ENCODE measurements around the gene CYBA.

The CYBA gene

DNA sequence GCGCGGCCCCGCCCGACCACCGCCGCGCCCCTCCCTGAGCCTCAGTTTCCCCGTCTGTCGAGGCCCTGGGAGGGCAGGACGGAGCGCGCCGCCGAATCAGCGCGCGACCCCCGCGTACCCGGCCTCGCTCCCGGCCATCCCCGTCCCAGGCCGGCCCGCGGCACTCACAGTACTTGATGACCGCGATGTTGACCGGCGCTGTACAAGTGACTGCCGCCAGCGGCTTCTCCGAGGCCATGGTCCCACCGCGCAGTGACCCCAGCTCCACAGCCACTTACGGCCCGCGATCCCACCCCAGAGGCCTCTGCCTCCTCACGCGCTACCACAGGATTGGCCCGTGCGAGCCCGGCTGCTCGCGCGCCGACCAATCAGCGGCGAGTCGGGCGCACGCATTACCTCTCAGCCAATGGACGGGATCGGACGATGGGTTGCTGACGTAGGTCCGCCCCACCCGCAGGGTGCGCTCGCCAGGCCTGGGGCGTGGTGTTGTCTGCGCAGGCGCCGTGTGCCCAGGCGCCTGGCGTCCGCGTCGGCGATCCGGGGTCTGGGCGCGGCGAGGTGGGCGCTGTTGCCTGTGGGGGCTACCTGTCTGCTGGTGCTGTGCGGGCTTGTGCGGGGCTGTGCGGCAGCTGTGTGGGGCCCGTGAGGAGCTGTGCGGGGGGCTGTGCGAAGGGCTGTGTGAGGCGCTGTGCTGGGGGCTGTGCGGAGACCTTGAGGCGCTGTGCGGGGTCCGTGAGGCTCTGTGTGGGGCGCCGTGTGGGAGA, 12.2 kb upstream of the CYBA start, which contains the start of gene MVD:
Gene MVD (minus strand): TSS at position 249 of the 764 bp plus-strand sequence. CDS start 11 bp downstream, at position 238.
- DNase-seq (ENCODE audit: low spot score): peak; percentile 97

GRCh38 chr16:88662222-88662842, 11.5 kb upstream of the CYBA start:
- no peak for DNase-seq (ENCODE audit: low spot score)

- no peak for DNase-seq (ENCODE audit: low spot score)
Measured at GRCh38 chr16:88661468-88661867, 10.6 kb upstream of the CYBA start.

GRCh38 chr16:88659160-88659559, 8.3 kb upstream of the CYBA start:
- no peak for DNase-seq (ENCODE audit: low spot score)

GRCh38 chr16:88658714-88659113, 7.9 kb upstream of the CYBA start:
- no peak for DNase-seq (ENCODE audit: low spot score)

- DNase-seq (ENCODE audit: low spot score): no peak
Measured at GRCh38 chr16:88657371-88657770, 6.5 kb upstream of the CYBA start.

GRCh38 chr16:88656291-88656980, 5.6 kb upstream of the CYBA start:
- DNase-seq (ENCODE audit: low spot score): no peak

DNA sequence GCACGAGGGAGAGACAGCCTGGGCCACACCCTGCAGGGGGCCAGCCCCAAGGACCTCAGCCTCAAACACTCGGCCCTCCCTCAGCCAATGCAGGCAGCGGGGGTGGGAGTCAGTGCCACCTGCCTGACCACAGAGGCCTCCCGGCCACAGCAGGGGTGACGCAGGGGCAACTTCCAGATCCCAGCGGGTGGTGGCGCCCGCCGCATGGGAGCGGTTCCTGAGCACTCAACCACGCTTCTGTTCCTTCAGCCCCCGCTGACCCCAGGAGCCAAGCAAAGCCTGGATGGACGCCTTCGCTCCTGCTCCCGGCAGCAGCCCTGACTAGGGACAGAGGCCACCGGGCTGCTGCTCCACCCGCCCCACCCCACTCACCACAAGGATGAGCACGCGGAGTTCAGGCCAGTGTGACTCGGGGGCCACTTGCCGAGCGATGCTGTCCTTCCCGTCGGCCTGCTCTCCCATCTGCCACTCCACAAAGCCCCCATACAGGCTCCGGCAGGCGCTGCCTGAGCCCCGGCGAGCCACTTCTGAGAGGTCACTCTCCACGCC, 5.0 kb upstream of the CYBA start:
- DNase-seq (ENCODE audit: low spot score): no peak

- DNase-seq (ENCODE audit: low spot score): no peak
Measured at GRCh38 chr16:88655053-88655732, 4.3 kb upstream of the CYBA start.

GRCh38 chr16:88654363-88655052, 3.7 kb upstream of the CYBA start:
- DNase-seq (ENCODE audit: low spot score): no peak

GRCh38 chr16:88653596-88654362, 2.9 kb upstream of the CYBA start:
- DNase-seq (ENCODE audit: low spot score): no peak

DNA sequence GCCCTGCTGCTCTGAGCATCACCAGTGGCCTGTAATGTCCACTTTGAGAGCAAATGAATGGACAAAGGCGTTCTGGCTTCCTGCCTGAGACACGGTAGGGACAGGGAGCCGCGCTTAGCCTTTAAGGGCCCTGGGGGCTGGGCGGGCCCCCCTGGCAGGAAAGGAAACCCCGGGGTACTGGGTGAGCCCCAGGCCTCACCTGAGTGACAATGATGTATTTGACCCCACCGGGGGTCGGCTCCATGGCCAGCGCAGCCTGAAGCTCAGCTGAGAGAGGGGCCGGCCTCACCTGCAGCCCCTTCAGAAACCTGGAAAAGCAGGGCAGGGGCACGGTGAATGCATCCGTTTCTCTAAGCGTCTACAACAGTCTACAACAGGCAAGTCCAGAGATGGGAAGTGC, 2.2 kb upstream of the CYBA start:
- DNase-seq (ENCODE audit: low spot score): no peak

GRCh38 chr16:88652762-88653063, 1.9 kb upstream of the CYBA start:
- DNase-seq (ENCODE audit: low spot score): no peak

DNA sequence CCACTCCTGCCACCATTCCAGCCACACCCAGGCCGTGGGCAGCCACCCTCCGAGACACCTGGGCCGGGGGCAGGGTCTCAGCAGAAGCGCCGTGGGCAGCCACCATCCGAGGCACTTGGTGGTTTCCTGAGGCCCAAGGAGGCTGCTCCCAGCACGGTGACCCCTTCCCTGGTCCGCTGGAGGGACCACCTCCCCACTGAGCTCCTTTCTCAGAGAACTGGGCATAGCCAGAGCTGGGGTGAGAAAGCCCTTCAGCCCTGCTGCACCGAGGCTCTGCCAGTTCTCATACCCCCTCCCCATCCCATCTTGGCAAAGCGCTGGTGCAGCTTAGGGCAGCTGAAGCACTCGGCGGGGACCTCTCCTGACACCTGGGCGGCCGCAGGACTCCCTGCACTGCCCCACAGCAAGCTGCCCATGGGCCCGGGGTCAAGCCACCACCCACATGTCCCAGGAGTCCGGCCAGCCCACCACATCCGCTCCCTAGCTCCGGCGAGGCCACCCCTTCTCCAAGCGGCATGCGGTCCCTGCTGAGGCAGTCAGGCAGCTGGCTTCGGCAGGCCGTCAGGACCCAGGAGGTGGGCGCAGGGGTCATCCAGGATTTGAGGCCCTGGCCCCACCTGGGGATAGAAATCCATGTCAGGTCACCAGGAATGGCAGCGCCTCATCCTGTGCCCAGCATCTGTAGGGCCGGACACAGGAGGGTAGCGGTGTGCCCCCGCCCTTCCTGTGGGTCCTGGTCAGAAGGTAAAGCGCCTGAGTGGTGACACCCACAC, 1.3 kb upstream of the CYBA start:
- no peak for DNase-seq (ENCODE audit: low spot score)

DNA sequence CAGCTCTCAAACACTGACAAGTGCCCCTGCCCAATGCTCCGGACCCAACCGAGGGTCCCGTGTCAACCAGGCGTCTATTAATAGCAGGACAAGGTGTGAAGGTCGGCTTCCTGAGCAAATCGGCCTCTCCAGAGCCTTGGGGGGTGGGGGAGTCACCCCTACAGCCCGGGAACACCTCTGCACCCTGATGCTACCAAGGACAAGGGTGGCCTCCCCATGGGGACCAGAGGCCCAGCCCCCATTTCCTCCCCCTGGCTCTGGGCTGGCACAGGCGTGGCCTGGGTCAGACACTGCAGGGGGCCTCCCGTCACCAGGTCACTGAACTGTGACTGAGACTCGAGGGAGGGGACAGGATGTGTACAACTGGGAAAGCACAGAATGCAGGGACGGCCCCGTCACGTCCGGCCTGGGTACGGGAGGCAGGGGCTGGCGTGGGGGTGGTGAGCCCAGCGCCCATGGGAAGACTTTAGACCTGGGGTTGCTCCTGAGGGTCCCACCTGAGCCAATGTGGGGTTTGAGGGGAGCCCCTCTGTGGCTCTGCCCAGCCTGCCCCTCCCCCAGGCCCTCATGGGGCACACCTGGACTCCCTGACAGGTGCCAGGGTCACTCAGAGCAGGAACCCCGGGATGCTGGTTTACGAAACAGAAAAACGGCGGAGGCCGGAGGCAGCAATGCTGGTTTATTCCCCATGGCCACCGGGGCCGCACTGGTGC, 579 bp upstream of the CYBA start:
- no peak for DNase-seq (ENCODE audit: low spot score)

DNA sequence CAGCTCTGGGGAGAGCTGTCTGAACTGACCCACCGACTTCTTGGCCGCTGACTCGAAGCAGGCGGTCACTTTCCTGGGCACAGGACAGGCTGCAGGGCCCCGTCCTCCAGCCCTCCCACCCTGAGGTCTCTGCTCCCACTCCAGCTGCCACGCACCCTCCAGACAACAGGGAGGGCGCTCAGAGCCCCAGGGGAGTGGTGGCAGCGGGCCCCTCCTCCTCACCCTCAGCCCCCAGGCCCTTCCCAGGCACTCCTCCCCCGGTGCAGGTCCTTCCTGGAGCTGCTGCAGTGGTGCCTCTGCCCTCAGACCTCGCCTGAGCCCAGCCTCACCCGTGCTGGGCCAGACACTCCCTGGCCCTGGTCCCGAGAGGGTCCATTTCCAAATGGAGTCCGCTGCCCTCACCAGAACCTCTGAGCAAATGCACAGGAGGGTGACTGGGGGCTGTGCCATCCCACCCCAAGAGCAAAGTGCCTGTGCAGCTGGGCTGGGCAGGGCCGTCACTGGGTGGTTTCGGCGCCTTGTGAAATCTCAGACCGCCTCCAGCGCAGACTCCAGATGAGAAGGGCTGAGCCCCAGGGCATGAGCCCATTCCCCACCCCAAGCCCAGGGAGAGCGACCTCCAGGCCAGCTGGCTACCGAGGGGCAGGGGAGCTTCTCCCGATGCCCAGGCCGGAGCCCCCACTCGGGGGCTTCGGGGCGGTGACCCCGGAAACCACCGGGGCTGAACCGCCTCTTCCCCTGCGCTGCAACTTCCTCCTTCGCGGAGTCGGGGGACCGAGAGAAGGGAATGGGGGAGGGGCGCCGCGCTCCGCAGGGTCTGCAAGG, 717 bp downstream of the CYBA start:
- no peak for DNase-seq (ENCODE audit: low spot score)

DNA sequence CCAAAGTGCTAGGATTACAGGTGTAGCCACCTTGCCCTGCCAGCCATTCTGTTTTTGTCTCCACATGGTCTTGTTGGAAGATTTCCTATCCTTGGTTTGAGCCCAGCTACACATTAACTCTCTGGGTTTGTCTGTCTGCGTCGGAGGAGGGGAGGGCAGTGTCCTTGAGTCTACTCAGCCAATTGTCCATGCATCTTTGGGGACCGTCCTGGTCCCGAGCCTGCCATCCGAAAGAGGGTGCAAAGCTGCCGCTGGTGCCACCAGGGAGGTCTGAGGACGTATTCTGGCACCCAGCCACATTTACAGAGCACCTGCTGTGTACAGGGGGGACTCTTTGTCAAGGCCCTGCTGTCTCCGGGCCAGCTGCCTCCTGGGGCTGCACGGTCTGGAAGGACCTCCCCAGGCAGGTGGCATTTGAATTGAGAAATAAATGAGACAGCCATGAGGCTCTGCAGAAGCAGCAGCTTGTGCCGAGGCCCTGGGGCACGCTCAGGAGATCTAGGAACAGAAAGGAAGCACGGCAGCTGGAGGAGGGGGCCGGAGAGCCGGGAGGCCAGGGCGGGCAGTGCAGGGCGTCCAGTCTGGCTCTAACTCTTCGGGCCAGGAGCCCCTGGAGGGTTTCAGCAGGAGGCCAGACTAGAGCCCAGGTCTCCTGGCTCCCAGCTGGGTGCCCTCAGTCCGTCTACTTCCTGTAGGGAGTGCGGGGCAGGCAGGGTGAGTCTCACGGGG, 1.5 kb downstream of the CYBA start:
- DNase-seq (ENCODE audit: low spot score): no peak

Measured in pons (tissue), 1 donor.